Ishikawa (cell line): ENCODE data around the gene RHOT2.

Experiments
- CEBPB ChIP-seq: IDR thresholded peaks from 2 replicates; pipeline ENCODE4 v1.6.1; 2012
- CREB1 ChIP-seq: IDR thresholded peaks from 2 replicates; pipeline ENCODE4 v1.6.1; 2012; ENCODE audit warnings: low read depth
- EGR1 ChIP-seq: IDR thresholded peaks from 2 replicates; pipeline ENCODE4 v1.6.1; 2012
- EP300 ChIP-seq: IDR thresholded peaks from 2 replicates; pipeline ENCODE4 v1.6.1; 2012; ENCODE audit warnings: borderline replicate concordance
- FOXM1 ChIP-seq: IDR thresholded peaks from 2 replicates; pipeline ENCODE4 v1.6.1; 2012; ENCODE audit warnings: low read depth, borderline replicate concordance
- MAX ChIP-seq: IDR thresholded peaks from 2 replicates; pipeline ENCODE4 v1.6.1; 2012
- NFIC ChIP-seq: IDR thresholded peaks from 2 replicates; pipeline ENCODE4 v1.6.1; 2012
- RAD21 ChIP-seq: IDR thresholded peaks from 2 replicates; pipeline ENCODE4 v1.6.1; 2012; ENCODE audit warnings: low read depth
- REST ChIP-seq: IDR thresholded peaks from 2 replicates; pipeline ENCODE4 v1.6.1; 2012; ENCODE audit warnings: low read depth, mild to moderate bottlenecking
- TAF1 ChIP-seq: IDR thresholded peaks from 2 replicates; pipeline ENCODE4 v1.6.1; 2012; ENCODE audit warnings: low read depth, mild to moderate bottlenecking
- TCF12 ChIP-seq: IDR thresholded peaks from 2 replicates; pipeline ENCODE4 v1.6.1; 2012; ENCODE audit warnings: low read depth
- TEAD4 ChIP-seq: IDR thresholded peaks from 2 replicates; pipeline ENCODE4 v1.6.1; 2012
- USF1 ChIP-seq: IDR thresholded peaks from 2 replicates; pipeline ENCODE4 v1.6.1; 2012
- YY1 ChIP-seq: IDR thresholded peaks from 2 replicates; pipeline ENCODE4 v1.6.1; 2012; ENCODE audit warnings: low read depth
- ZBTB7A ChIP-seq: IDR thresholded peaks from 2 replicates; pipeline ENCODE4 v1.6.1; 2012; ENCODE audit warnings: low read depth

Gene RHOT2

GRCh38 chr16:711548-712320 lies 43.8 kb downstream of the RHOT2 start:
- TF ChIP-seq RAD21 (peak; percentile 90), TAF1 (no peak)

GRCh38 chr16:712740-713250 lies 44.9 kb downstream of the RHOT2 start:
- TF ChIP-seq EP300 (0 out of 2 replicates have a peak, but pooled peaks have one; percentile 37), TEAD4 (peak; percentile 5; the same call in 1 of the 2 replicates), CEBPB (peak; percentile 50; the same call in 1 of the 2 replicates), USF1 (0 out of 2 replicates have a peak, but pooled peaks have one; percentile 15), RAD21 (peak; percentile 35)

GRCh38 chr16:714079-714478 lies 46.1 kb downstream of the RHOT2 start:
- TF ChIP-seq TCF12 (no peak), TEAD4 (no peak), REST (no peak), TAF1 (no peak)

GRCh38 chr16:714558-715476 lies 46.9 kb downstream of the RHOT2 start, which contains the start of gene METRN:
TSS of gene METRN (plus strand) at chr16:715118. CDS start at chr16:715290, 172 bp downstream.
- TF ChIP-seq MAX: peak; percentile 90
- no peak for TF ChIP-seq CREB1
- TF ChIP-seq USF1: no peak

GRCh38 chr16:715477-716199 lies 47.7 kb downstream of the RHOT2 start:
- TF ChIP-seq NFIC (peak; percentile 23; the same call in 1 of the 2 replicates), EP300 (no peak), FOXM1 (no peak), MAX (no peak; the same call in 1 of the 2 replicates)

GRCh38 chr16:716200-716568 lies 48.3 kb downstream of the RHOT2 start:
- no peak for TF ChIP-seq EGR1
- peak; percentile 18; the same call in 1 of the 2 replicates for TF ChIP-seq NFIC
- TF ChIP-seq CEBPB: no peak
- no peak for TF ChIP-seq FOXM1
- TF ChIP-seq ZBTB7A: 0 out of 2 replicates have a peak, but pooled peaks have one; percentile 31

- TF ChIP-seq TEAD4 (no peak), EP300 (no peak), YY1 (no peak), CREB1 (no peak), FOXM1 (no peak), NFIC (no peak), TCF12 (no peak), REST (no peak), TAF1 (no peak), ZBTB7A (no peak), EGR1 (no peak), CEBPB (no peak), USF1 (no peak)
These were observed 48.9 kb downstream of the RHOT2 start for GRCh38 chr16:716768-717325.
